Neutrophil (primary cell): ENCODE results near the gene DDX60.

ENCODE experiments used
- H3K27ac ChIP-seq: fragments of 200-600 bp; sonication (generic); 2 replicates; pipeline ENCODE4 v1.5.1; 2016; ENCODE audit warnings: mild to moderate bottlenecking, moderate library complexity
- H3K27me3 ChIP-seq: fragments of 200-600 bp; sonication (generic); 2 replicates; pipeline ENCODE4 v1.6.0; 2016; ENCODE audit warnings: mild to moderate bottlenecking
- H3K36me3 ChIP-seq: fragments of 200-600 bp; sonication (generic); 2 replicates; pipeline ENCODE4 v1.5.1; 2017
- H3K4me1 ChIP-seq, 2 experiments: fragments of 200-600 bp in 1 of 2; sonication (generic) in 1 of 2; 1 replicate in 1 of 2; 2 replicates in 1 of 2; pipeline versions ENCODE4 v1.5.1 to v1.6.1; 2013 to 2016; ENCODE audit warnings: low read depth in 1 of 2, low read length in 1 of 2, mild to moderate bottlenecking in 1 of 2, moderate library complexity in 1 of 2; ENCODE audit not compliant: control insufficient read depth in 1 of 2, insufficient read depth in 1 of 2
- H3K4me3 ChIP-seq, 2 experiments: fragments of 200-600 bp in 1 of 2; sonication (generic) in 1 of 2; 1 replicate in 1 of 2; 2 replicates in 1 of 2; pipeline ENCODE4 v1.5.1; 2013 to 2016; ENCODE audit warnings: low read depth in 1 of 2, low read length in 1 of 2, mild to moderate bottlenecking in 1 of 2, moderate library complexity in 1 of 2
- H3K9me3 ChIP-seq: fragments of 200-600 bp; sonication (generic); 2 replicates; pipeline ENCODE4 v1.5.1; 2016
- CTCF ChIP-seq: fragments of 200-600 bp; sonication (generic); IDR thresholded peaks from 2 replicates; pipeline ENCODE4 v1.5.1; 2016; ENCODE audit warnings: antibody characterized with exemption

DDX60 gene

DNA sequence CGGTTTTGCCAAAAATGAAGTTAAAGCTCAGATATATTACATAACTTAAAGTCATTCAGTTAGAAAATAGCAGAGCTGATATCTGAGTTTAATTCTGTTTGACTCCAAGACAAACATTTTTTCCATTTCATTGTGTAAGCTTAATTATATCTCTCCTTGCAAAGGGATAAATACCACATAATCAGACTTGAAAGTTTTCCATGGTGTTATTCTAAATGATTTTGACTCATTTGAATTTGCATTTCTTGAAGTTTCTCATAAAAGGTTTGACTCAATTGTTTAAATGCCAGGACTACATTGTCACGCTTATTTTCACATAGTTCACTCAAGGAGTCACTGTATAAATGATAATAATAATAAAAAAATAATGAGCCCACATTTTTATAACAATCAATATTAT, 39.4 kb upstream of the DDX60 start:
- TF ChIP-seq CTCF: no peak
- Histone ChIP-seq H3K36me3 (peaks cover 56% of the 10 kb centered on the region), H3K4me1 (no peaks in the 10 kb centered on the region)

DNA sequence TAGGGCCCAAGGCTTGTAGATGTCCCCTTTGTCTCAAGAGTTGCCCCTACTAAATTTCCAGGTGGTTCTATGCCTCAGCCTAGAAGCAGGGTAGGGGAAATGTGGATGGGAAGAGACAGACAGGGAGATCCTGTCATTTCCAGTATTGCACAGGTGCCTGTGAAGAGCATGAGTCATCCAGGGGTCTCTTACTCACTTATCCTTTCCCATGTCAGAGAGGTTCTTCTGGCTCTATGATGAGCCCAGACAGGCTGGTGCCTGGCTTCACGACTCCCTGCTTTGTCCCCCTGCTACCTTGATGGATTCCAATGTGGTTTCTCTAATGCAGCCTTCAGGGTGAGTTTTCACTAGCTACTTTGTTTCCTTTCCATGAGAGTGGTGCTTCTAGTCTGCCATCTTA, 35.2 kb upstream of the DDX60 start:
- Histone ChIP-seq H3K36me3 (peaks cover 18% of the 10 kb centered on the region), H3K4me1 (no peaks in the 10 kb centered on the region)
- TF ChIP-seq CTCF: no peak

More for the DNA sequence above, 39.4 kb upstream of the DDX60 start:
- Histone ChIP-seq H3K4me3 (no peak overlapping the region), H3K27ac (no peak overlapping the region), H3K9me3 (no peaks in the 10 kb centered on the region), H3K27me3 (no peaks in the 10 kb centered on the region)

DNA sequence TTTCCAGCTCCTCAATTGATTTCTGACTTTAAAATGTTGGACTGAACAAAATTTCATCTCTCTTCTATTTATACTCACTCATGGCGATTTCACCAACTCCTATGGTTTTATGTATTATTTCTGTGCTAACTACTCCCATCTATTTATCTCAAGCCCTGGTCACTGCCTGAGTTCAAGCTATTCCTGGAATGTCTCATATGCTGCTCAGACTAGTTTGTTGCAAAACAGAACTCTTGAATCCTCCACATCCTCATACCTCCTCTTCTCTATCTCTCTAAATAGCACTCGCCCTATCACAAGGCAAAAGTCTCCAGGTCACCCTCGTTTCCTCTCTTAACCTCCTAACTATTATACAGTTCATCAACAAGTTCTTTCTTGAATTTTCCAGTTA, 19.0 kb upstream of the DDX60 start:
- H3K4me3 ChIP-seq: no peak overlapping the region
- no peak overlapping the region for H3K27ac ChIP-seq
- no peaks in the 10 kb centered on the region for H3K9me3 ChIP-seq
- H3K36me3 ChIP-seq: no peaks in the 10 kb centered on the region
- TF ChIP-seq CTCF: no peak
- no peaks in the 10 kb centered on the region for H3K27me3 ChIP-seq
- no peaks in the 10 kb centered on the region for H3K4me1 ChIP-seq

More for the DNA sequence above, 35.2 kb upstream of the DDX60 start:
- Histone ChIP-seq H3K4me3 (no peak overlapping the region), H3K27ac (no peak overlapping the region), H3K9me3 (no peaks in the 10 kb centered on the region), H3K27me3 (no peaks in the 10 kb centered on the region)

- Histone ChIP-seq H3K9me3 (no peaks in the 10 kb centered on the region), H3K4me3 (no peak overlapping the region), H3K27me3 (no peaks in the 10 kb centered on the region), H3K4me1 (no peaks in the 10 kb centered on the region), H3K27ac (no peak overlapping the region), H3K36me3 (no peaks in the 10 kb centered on the region)
- no peak for TF ChIP-seq CTCF
These were observed 18.4 kb upstream of the DDX60 start for GRCh38 chr4:168336837-168337549.

DNA sequence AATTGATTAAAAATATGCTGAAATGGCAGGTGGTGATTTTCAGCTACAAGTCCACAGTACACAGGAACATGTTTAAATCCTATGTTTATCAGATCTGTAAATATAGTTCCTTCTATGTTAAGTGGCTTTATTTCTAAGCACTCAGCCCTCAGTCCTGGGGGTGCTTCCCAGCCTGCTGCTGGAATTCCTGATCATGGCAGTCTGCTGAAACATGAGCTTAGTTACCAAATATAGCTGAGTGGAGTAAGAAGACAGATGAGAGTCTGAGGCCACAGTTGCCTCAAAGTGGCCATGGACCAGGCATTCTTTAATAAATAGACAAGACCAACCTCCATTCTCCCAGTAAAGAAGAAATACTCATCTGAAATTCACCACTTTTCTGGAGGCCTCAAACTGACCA, 17.1 kb upstream of the DDX60 start:
- no peak for TF ChIP-seq CTCF
- Histone ChIP-seq H3K4me1 (no peaks in the 10 kb centered on the region), H3K4me3 (no peak overlapping the region), H3K36me3 (no peaks in the 10 kb centered on the region), H3K27me3 (no peaks in the 10 kb centered on the region), H3K27ac (no peak overlapping the region), H3K9me3 (no peaks in the 10 kb centered on the region)
